NCI-H146 treated with DMSO at 0.1 percent for 48 hours (cell line): ENCODE data around the gene TMEM178B.
"Not testable (repeated sequence)": the region's sequence is repeated elsewhere in the genome, so short reads cannot be mapped to it uniquely, and the experiment has no call there.

Experiments used
- DNase-seq: peaks from one replicate; lab custom pipeline; 2025; ENCODE audit not compliant: unreplicated experiment; lab: John Stamatoyannopoulos, UW

Gene TMEM178B

DNA sequence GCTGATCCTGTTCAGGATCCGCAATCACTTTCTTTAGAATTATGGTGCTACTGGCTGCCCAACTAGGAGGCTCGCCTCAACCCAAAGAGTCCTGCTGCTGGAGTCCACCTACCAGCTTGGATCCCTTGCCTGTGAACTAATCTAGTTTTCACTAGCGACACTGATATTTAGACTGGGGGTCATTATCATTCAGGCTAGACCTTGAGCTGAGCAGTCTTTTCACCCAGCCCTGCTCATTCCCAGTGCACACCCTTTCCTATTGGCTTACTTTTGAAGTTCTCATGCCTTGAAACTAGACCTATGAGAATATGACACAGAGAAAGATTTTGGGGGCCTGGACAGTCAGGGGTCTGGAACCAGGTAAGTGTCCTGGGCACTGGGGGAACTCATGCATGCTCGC is 107.9 kb downstream of the TMEM178B start:
- no peak for DNase-seq

DNA sequence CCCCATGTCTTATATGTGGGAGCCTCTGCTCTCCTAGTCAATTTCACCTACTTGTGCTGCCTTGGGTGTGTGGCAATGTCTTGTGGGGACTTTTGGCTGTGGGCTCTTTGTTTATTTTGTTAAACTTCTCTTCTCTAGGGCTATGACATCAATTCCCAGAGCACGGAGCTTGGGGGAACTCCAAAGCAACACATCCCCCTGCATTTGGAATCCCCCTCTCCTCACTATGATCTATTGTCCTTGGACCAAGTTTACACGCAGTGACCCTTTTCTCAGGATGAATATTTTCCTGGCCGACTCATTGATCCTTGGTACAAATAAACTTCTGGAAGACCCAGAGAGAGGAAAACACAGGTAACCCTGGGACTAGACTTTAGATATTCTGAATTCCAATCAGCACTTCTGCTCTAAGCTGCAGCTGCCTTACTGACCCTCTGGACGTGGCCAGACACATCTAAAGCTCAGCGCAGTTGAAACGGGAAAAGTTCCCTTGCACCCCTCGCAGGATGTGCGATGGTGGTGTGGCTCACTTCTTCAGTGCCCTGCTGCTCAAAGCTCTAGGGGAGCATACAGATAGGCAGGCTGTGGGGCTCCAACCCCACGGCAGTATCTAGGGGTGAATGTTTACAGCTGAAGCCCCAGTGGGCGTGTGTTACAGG is 110.8 kb downstream of the TMEM178B start:
- no peak for DNase-seq

DNA sequence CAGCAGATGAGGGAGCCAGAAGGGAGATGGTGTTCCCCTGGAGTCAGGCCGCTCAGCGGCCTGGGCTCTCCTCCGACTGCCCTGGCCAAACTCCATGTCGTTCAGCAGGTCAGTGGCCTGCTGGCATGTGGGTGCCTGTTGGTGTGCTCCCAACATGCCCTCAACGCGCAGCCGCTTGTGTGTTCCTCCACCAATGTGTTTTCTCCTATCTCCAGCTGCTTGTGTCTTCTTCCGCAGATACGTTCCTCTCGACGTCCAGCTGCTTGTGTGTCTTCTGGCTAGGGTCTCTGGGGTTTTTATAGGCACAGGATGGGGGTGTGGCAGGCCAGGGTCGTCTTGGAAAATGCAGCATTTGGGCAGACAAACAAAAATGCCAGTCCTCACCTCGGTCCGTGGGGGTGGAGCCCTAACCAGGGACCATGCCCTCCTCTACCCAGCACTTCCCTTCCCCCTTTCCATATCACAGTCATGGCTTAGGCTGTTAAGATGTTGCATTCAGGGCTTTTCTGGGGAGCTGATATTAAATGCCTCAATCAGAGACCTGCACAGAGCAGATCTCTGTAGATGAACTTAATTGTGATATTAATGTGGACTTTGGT is 111.6 kb downstream of the TMEM178B start:
- no peak for DNase-seq

DNA sequence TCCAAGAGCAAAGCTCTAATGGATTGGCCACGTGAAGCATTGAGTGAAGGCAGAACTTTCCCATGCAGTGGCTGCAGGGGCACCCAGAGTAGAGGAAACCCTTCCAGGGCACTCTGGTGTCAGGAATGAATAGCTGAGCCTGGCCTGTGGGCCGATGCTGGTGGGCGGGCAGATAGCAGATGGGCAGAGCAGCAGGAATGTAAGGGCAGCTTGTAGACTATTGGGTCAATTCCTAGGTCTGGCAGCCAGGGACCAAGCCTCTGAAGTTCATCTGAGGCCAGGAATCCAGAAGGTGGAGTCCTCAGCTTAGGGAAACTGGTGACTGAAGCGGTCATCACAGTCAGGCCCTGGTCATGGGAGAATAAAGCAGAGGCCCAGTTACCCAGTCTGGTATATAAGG is 115.4 kb downstream of the TMEM178B start:
- no peak for DNase-seq

DNA sequence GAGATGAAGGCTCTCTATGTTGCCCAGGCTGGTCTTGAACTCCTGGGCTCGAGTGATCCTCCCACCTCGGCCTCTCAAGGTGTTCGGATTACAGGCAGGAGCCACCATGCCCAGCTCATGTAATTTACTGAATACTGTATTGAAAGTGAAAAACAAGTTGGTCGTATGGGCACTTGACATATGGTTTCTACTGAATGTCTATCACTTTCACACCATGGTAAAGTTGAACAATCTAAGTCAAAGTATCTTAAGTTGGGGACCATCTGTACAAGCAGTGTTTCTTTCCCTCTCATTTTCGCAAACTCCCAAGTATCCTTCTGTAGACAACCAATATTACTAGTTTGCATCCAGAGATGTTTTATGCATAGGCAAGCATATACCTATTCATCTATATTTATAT is 116.6 kb downstream of the TMEM178B start:
- DNase-seq, result no peak

DNA sequence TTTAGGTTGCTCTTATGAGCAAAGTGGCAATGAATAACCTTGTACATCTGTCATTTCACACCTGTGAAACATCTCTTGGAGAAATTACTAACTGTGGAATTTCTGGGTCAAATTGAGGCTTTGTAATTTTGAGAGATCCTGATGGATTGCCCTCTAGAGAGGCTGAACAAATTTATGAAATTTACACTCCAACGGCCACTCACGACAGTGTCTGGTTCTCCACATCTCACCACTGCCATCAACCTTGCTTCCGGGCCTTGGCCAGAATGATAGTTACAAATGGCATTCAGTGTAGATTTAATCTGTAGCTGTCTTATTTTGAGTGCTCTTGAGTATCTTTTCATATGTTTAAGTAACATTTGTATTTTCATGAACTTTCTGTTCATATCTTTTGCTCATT is 117.4 kb downstream of the TMEM178B start:
- no peak for DNase-seq

DNA sequence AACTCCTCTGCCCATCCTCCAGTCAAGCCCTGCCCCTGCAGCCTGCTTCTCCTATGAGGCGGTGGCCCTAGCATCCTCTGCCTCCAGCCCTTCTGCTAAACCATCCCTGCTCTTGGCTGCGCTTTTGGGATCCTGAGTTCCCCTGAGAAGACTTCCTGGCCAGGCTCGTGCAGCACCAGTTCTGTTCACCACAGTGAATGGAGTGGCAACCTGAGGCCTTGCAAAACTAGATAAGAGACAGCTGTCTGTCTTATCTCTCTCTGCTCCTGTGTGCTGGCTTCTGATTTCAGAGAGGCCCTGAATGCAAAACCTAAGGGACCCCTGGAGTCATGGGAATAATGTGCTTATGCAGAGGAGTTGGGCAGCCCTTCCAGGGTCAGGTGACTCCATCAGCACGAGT is 119.2 kb downstream of the TMEM178B start:
- DNase-seq, result no peak

DNA sequence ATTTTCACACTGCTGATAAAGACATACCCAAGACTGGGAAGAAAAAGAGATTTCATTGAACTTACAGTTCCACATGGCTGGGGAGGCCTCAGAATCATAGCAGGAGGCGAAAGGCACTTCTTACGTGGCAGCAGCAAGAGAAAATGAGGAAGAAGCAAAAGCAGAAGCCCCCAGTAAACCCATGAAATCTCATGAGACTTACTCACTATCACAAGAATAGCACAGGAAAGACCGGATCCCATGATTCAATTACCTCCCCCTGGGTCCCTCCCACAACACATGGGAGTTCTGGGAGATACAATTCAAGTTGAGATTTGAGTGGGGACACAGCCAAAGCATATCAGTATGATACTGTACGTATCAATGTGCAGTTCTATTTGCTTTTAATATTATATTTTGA is 121.9 kb downstream of the TMEM178B start:
- DNase-seq, result not testable (repeated sequence)

DNA sequence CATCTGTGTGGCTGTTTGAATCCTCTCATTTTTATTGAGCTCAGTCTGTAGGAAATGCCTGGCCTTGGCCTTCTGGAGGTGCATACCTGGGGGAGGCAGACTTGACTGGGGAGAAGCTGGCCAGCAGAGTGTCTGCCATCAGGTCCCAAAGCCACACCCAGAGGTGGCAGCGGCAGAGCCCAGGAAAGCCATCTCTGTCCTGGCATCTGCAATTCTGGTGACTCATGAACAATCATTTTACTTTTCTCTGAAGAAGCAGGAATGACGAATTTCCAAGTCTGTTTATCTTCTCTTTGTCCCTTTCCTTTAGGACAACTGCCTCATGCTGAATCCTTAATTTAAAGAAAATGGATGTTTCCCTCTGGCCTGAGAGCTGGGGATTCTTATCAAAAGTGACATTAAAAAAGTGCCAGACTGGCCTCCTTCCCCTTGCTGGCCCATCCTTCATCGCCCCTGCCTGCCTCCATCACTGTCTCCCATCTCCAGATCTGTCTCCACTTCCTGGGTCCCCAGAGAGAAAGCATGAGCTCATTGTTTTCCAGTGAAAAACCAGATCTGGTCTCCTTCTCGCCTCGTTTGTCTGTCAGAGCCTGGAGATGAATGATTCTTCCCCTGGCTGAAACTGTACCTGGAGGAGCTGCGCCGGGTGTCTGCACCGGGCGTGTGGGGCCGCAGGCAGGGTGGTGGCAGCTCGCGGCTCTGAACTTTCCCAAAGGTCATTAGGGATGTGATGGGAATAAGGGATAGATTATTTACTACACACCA is 124.5 kb downstream of the TMEM178B start:
- no peak for DNase-seq

DNA sequence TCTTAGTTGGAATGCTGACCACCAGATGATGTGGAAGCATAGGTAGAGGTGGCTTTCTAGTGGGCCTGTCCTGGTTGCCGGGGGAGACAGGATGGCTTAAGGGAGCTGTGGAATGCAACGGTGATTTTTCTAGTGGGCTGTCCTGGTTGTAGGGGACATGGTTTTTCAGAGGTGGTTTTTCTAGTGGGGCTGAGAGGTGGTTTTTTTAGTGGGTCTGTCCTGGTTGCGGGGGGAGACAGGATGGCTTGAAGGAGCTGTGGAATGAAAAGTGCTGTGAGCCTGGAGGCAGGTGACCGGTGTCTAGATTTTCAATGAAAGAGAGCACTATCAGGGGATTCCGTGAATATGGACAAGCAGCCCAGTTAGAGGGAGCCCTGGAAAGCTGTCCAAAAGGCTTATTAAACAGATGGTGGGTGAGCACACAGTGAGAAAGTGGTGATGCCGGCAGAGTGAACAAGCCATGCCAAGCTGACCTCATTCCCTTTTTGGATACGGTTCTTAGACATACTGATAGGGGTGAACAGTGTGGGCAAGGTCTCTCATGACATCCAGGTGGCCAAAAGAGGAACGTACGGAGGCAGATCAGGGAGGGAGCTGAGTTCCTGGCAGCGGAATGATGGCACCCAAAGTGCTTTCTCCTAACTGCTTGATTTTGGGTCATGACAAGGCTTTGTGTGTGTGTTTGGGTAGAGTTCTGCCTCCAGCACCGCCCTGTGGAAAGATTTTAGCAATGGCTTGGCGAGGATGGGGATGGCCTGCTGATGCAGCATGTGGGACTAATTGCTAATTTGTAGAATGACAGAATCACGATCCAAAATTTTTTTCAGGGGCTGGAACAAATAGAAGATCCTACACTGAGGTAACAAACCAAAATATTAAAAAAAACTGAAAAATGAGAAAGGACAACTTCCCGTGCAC is 126.6 kb downstream of the TMEM178B start:
- DNase-seq, result no peak

DNA sequence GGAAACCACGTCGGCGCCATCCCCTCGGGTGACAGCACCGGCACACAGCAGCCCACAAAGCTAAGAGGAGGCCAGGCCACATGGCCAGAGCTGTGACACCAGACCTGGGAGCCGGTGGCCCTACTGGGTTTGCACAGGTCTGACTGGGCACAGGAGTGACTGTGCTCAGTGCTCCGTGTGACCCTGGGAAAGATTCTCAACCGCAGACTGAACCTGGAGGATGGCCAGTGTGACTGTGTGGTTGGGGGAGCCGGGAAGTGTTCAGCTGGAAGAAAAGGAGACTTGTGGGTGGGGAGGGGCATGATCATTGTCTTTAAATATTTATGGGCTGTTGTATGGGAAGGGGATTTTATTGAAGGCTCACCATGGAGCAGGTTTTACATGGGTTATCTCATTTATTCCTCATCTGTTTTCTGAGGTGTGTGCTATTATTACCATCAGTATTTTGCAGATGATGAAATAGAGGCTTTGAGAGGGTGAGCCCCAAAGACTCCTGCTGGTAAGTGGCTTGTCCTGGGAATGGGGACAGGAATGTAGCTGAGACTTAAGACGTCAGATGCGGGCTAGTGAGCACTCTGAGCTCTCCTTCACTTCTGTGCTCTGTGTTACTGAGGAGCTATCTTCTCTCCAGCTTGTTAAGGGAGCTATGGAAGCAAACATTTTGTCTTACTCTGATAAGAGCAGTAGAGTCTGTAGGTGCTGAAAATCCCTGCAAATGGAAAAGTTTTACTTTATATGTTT is 127.5 kb downstream of the TMEM178B start:
- DNase-seq, result no peak

DNA sequence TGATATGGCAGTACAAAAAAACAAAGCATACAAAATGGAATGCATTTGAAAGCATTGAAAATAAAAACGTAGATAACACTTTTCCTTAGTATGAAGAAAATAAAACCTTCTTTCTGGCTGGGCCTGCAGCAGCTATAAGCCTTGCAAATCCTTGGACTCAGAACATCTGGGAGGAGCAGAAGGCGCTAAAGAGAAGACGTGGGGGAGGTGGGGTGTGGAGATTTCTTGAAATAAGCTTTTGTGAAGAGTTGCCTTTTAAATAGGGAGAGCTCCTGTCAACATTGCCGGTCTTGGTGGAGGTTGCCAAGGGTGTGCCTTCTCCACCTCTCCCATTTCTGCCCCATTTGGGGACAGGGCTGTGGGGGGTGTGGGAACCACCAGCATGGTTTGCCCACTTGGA is 128.7 kb downstream of the TMEM178B start:
- DNase-seq, result no peak

DNA sequence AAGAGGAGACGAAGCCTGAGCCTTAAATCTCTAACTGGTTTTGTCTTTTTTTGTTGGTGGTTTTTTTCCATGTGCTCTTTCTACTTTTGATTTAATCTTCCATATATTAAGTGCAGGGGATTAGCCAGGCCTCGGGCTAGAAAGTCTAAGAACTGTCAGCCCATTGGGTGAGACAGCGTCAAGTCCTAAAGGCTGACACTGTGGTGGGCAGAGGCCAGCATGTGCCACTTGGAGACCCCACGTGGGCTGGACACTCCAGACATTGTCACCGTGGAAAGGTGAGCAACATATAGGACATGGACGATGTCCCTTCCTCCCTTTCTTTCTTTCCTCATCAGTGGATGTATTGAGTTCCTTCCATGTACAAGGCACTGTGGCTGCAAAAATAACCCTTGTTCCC is 129.3 kb downstream of the TMEM178B start:
- no peak for DNase-seq

DNA sequence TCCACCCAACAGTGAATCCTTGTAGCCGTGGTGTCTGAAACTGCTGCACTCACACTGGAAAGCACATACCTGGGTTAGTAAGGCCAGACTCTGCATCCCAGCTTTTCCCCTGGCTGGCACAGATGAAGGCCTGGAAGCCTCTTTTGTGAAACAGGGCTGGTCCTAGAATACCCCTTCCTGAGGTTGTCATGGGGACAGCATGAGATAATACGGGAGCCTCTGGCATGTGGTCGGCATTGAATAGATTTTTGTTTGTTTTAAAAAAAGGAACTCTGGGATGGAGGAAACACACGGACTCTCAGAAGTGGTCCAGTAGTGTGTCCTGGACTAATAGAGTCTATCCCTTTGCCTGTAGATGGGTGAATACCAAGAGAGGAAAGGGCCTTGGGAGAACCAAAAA is 129.7 kb downstream of the TMEM178B start:
- peak; percentile 51 for DNase-seq

DNA sequence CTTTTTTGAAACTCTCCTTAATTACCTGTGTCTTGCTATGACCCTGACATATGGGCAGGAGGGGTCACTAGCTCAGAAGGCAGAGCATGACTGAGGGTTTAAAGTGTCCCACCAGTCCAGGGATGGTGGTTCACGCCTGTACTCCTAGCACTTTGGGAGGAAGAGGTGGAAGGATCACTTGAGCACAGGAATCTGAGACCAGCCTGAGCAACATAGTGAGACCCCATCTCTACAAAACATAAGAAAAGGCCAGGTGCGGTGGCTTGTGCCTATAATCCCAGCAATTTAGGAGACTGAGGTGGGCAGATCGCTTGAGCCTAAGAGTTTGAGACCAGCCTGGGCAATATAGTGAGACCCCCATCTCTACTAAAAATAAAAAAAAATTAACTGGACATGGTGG is 133.8 kb downstream of the TMEM178B start:
- DNase-seq, result no peak

DNA sequence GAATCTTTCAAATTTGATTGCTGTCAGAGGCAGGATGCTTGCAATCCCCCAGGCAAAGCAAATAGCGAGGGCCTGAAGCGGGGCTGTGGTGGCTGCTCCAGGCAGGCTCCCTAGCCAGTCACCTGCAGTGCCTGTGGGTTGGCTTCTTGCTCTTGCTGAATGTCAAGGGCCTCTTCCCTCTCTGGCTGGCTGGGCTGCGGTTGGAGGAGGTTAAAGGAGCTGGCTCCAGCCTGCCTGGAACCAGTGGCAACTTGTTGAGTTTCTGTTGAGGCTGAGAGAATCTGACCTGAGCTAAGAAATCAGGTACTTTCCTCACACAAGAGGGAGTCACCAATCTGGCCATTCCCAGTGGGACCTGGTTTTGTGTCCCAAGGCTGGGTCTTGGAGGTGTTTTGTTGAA is 134.7 kb downstream of the TMEM178B start:
- DNase-seq, result no peak

DNA sequence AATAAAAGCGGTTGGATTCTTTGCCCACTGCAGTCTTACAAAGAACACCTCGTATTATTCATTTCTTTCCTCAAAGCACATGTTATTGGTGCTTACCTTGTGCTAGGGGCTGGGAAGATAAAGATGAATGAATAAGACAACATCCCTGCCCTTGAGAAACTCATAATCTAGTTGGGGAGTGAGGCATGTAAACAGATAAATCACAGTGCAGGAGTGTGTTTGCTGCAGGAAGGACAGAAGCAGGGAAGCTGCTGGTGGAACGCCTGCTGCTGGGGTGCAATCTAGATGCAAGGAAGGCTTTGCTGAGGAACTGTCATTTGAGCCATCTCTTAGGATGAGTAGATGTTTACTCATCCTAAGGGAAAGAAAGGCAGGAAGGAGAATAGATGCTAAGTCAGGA is 135.6 kb downstream of the TMEM178B start:
- DNase-seq, result no peak

DNA sequence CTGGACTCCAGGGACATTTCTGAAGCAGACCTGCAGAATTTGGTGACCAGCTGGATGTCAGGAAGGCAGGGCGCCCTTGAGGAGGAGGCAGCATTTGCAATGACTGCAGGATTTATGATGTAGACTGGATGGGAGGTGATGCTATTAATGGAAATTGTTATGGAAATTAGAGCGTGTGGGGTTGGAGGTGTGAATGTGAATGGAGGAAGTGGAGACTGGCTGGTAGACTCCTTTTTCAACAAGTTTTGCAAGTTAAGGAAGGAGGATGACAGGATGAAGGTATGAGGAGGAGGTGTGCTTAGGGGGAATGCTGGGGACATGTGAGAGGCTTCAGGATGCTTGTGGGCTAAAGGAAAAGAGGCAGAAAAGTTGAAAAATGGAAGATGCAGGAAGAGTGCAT is 137.0 kb downstream of the TMEM178B start:
- no peak for DNase-seq

DNA sequence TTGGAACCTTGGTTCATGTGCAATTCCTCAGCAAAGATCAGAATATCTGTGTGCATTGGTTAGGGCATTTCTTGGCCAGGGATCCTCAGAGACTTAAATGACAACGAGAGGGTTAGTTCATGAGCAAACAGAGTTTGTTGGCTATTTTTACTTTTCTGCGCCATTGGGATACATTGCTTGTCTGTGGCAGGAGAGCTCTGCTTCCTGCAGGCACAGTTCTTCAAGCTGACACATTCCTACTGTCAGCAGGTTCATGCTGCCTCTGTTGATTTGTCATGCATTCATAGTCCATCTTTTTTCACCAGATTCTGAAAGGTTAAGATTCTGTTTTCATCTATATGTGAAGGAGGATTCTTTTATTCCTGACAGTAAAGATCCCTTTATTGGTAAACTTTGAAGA is 139.4 kb downstream of the TMEM178B start:
- no peak for DNase-seq

DNA sequence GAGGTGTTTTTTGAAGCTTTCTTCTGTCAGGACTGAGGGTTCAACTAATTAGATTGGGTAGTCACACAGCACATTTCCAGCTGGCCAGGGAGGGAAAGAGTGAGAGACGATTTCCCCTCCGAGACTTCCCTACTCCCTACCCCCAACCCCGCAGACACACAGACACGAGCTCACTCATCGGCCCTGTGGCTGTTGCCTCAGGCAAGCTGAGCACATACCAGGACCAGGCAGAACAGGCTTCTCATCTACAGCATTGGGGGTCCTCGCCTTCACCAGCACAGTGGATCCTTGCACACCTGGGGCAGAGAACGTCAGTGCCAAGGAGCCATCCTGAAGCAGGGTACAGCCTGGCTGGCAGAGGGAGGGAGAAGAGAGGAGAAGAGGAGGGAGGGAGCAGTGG is 144.1 kb downstream of the TMEM178B start:
- DNase-seq, result no peak

DNA sequence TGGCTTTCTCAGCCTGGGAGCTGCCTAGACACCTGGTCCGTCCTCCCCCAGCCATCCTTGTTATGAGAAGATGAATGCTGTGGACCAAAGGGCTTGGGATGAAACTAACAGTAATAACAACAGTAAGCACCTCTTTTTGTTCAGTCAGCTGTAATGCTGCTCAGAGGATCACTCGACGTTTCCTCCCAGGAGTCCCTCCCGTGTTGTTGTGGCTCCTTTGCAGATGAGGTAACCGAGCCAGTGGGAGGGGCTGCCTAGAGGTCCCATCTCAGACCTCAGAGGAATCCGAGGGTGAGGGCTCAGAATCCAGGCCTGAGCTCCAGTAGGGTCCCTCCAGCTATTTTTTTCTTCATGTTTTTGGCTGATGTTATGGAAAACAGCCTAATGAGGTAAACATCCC is 145.1 kb downstream of the TMEM178B start:
- DNase-seq, result no peak
